Measurements from ENCODE around the gene PEA15. TPM values are rescaled to one million over a fixed set of nuclear protein-coding genes. Genes with fewer than 3 reads are reported as not detected.

PEA15 gene
- total and polyA plus RNA-seq, 10 of the 15 experiments (the other 5 are each of a cell fraction or from before 2014, with no cell fraction given) = 15.1 to 269 (median 65.6) TPM

GRCh38 chr1:160187407-160187806, 17.8 kb upstream of the PEA15 start (continued):
- no peak for TF ChIP-seq ZNF384 (IDR thresholded peaks at IDR 0.05; ENCODE audit: borderline replicate concordance, low read depth, low read length)
- no peak for TF ChIP-seq GATAD2B (conservative IDR thresholded peaks at IDR 0.05; ENCODE audit: low read depth)
- TF ChIP-seq PAX5 (IDR thresholded peaks at IDR 0.05; ENCODE audit: borderline replicate concordance, low read depth, low read length) = no peak
- no peak for TF ChIP-seq RELB (IDR thresholded peaks at IDR 0.05; ENCODE audit: low read depth)
- TF ChIP-seq SMC3 (IDR thresholded peaks at IDR 0.05; ENCODE audit: borderline replicate concordance, low read length) = no peak
- TF ChIP-seq ETV6 (conservative IDR thresholded peaks at IDR 0.05 in 1 of 2, IDR thresholded peaks at IDR 0.05 in 1 of 2; ENCODE audit: borderline replicate concordance in 1 of 2, low read depth in 1 of 2) = no peak
- TF ChIP-seq NR2C1 (IDR thresholded peaks at IDR 0.05) = no peak
- TF ChIP-seq PBX3 (IDR thresholded peaks at IDR 0.05; ENCODE audit: insufficient replicate concordance, low read depth, low read length) = no peak
- no peak for TF ChIP-seq POLR2AphosphoS2 (IDR thresholded peaks at IDR 0.05; ENCODE audit: low read depth, low read length)
- no peak for TF ChIP-seq DPF2 (IDR thresholded peaks at IDR 0.05)
- TF ChIP-seq KDM1A (IDR thresholded peaks at IDR 0.05; ENCODE audit: borderline replicate concordance) = no peak

Measured in GM12878 (cell line).